Right atrium auricular region (tissue), 2 donors: ENCODE measurements around the gene SIGLECL1. TPM values are rescaled to one million over a fixed set of nuclear protein-coding genes. Genes with fewer than 3 reads are reported as not detected.

Experiments
- DNase-seq: peaks from one replicate; pipeline ENCODE4 v3.0.0-alpha.2; 2019; ENCODE audit warnings: low spot score
- H3K27ac ChIP-seq, 2 donors: fragments of 200-600 bp; sonication (generic); 1 replicate in 1 of 2; 2 replicates in 1 of 2; pipeline ENCODE4 v1.5.1; 2016 to 2019
- H3K27me3 ChIP-seq, 2 donors: fragments of 200-600 bp; sonication (generic); one replicate each; pipeline versions ENCODE4 v1.5.1 to v1.6.0; 2017 to 2019
- H3K36me3 ChIP-seq: fragments of 200-600 bp; sonication (generic); one replicate; pipeline ENCODE4 v1.5.1; 2016
- H3K4me1 ChIP-seq, 2 donors: fragments of 200-600 bp; sonication (generic); one replicate each; pipeline versions ENCODE4 v1.5.1 to v1.6.0; 2017 to 2019
- H3K4me3 ChIP-seq, 2 donors: fragments of 200-600 bp; sonication (generic); 1 replicate in 1 of 2; 2 replicates in 1 of 2; pipeline ENCODE4 v1.5.1; 2017 to 2019; ENCODE audit warnings: mild to moderate bottlenecking in 1 of 2, moderate library complexity in 1 of 2
- H3K9me3 ChIP-seq, 2 donors: fragments of 200-600 bp; sonication (generic); one replicate each; pipeline ENCODE4 v1.5.1; 2019
- total RNA-seq, 2 donors: library from RNA; depleted of rRNA; stranded (reverse); fragments of >200 nt; gene quantifications; one replicate each; pipeline ENCODE4 v1.1.0, GENCODE V29; 2016
- TF ChIP-seq, protein P1 (sequence below), 2 donors: fragments of 200-600 bp; sonication (generic); IDR thresholded peaks; one replicate each; pipeline ENCODE4 v1.5.1; 2019; ENCODE audit warnings: antibody characterized with exemption in 2 of 2

SIGLECL1 gene
- total RNA-seq, 2 donors from 2014 or later: not detected

DNA sequence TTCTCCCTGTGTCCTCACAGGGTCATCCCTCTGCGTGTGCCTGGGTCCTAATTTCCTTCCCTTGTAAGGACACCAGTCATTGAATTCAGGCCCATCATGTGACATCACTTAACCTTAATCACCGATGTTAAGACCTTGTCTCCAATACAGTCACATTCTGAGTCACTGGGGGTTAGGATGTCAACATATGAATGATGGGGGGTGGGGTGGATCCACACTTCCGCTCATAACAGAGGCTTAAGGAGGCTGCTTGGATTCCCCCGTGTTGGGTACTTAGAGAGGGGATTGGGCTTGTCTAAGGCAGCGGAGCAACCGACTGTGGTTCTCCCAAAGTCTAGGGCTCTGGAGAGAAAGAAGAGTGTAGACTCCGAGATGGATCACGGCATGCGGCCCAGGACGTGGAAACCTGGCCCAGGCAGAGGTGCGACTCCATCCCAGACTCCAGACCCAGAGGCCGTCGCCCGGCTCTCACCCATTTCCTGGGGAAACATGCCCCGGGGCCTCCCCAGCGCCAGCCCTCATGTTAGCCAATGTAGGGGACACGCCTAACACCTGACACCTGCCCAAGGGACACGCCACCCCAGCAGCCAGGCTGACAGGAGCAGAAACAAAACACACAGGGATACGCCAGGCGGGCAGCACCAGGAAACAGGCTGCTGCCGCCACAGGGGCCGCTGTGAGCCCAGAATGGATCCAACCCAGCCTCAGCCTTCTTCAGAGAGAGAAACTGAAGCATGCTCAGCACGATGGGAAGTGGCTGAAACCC is 43.5 kb downstream of the SIGLECL1 start:
- H3K4me3 ChIP-seq: no peak overlapping the region
- TF ChIP-seq, protein P1, sequence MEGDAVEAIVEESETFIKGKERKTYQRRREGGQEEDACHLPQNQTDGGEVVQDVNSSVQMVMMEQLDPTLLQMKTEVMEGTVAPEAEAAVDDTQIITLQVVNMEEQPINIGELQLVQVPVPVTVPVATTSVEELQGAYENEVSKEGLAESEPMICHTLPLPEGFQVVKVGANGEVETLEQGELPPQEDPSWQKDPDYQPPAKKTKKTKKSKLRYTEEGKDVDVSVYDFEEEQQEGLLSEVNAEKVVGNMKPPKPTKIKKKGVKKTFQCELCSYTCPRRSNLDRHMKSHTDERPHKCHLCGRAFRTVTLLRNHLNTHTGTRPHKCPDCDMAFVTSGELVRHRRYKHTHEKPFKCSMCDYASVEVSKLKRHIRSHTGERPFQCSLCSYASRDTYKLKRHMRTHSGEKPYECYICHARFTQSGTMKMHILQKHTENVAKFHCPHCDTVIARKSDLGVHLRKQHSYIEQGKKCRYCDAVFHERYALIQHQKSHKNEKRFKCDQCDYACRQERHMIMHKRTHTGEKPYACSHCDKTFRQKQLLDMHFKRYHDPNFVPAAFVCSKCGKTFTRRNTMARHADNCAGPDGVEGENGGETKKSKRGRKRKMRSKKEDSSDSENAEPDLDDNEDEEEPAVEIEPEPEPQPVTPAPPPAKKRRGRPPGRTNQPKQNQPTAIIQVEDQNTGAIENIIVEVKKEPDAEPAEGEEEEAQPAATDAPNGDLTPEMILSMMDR (IDR thresholded peaks at IDR 0.05): no peak
- no peaks in the 10 kb centered on the region for H3K27me3 ChIP-seq
- no peaks in the 10 kb centered on the region for H3K36me3 ChIP-seq
- no peak overlapping the region for H3K27ac ChIP-seq
- H3K9me3 ChIP-seq: no peaks in the 10 kb centered on the region
- no peaks in the 10 kb centered on the region for H3K4me1 ChIP-seq
- no peak for DNase-seq

DNA sequence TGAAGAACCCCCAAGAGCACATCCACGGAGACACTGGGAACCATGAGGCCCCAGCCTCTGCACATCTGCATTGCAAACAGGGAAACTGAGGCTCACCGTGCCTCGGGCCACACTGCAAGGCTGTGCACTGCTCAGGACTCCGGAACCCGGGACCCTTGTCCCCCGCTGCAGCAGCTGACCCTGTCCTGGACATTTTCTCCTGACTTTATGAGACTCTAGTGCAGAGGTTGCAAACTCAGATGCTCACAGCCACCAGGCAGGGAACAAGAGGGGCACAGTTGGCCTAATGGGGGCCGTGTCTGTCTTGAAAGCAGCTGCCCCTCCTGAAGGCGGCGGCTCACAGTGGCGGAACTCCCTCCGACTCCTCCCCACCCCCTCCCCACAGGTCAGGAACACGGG is 44.1 kb downstream of the SIGLECL1 start:
- Histone ChIP-seq H3K4me3 (no peak overlapping the region), H3K27me3 (no peaks in the 10 kb centered on the region), H3K9me3 (no peaks in the 10 kb centered on the region), H3K4me1 (no peaks in the 10 kb centered on the region), H3K27ac (no peak overlapping the region), H3K36me3 (no peaks in the 10 kb centered on the region)
- TF ChIP-seq, protein P1 (IDR thresholded peaks at IDR 0.05): no peak
- DNase-seq: no peak

DNA sequence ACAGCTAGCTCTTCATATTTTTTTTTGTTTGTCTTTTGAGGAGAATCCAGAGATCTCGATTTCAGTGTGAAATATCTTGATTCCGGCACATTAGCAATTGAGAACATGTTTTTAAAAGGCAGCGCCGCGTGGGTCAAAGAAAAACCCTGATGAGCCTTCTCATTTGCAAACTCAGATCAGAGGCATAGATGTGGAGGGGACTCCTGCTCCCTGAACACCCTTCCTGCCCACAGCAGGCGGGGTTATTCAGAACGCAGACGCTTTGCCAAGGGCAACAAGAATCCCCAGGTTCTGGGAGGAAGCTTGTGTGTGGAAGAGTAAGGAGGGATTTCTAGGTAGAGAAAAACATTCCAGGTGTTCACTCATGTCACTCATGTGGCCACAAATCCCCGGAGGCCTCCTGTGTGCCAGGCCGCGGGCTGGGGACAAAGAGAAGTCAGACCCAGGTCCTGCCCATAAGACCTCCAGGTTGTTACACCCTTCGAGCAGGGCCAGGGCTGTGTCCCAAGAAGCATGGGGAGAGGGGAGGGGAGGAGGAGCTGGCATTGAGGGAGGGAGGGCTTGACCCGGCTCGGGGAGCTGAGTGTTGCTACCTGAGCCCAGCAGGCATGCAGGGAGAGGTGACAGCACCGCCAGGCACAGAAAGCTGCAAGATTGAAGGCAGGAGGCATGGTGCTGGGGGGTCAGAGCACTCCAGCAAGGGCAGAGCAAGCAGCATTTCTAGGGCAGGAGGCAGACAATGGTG is 44.7 kb downstream of the SIGLECL1 start:
- no peak overlapping the region for H3K4me3 ChIP-seq
- H3K36me3 ChIP-seq: no peaks in the 10 kb centered on the region
- H3K4me1 ChIP-seq: no peaks in the 10 kb centered on the region
- DNase-seq: no peak
- no peaks in the 10 kb centered on the region for H3K27me3 ChIP-seq
- H3K9me3 ChIP-seq: no peaks in the 10 kb centered on the region
- TF ChIP-seq, protein P1 (IDR thresholded peaks at IDR 0.05): no peak
- H3K27ac ChIP-seq: no peak overlapping the region

DNA sequence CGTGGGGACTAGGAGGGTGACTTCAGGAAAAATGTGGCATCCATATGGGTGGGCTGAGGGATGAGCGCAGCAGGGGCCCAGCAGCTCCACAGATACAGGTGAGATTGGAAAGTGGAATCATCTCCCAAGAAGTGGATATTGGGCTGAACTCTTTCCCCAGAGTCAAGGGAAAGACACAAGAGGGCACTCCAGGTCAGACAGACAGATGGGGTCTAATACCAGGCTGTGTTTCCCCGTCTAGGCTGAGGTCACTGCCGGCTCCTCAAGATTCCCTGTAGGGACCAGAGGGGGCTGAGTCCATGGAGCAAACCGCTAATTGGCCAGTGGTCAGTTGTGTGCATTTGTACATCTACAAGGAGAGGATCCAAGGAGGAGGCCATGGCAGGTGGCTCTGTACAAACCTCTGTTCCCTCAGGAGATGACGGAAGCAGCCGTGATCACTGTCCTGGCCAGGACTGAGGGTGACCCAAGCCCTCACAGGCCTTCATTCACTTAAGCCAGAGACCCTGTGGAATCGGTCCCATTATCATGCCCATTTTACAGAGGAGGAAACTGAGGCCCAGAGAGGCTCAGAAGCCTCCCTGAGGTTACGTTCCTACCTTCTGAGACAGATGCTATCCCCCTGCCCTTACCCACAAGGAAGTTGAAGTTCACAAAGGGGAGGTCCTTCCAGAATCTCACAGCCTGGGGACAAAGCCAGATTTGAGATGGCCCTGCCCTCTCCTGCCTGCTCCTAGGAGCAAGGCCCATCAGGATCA is 45.6 kb downstream of the SIGLECL1 start:
- H3K27me3 ChIP-seq: no peaks in the 10 kb centered on the region
- H3K4me1 ChIP-seq: no peaks in the 10 kb centered on the region
- no peak for DNase-seq
- no peak overlapping the region for H3K4me3 ChIP-seq
- no peak overlapping the region for H3K27ac ChIP-seq
- TF ChIP-seq, protein P1 (IDR thresholded peaks at IDR 0.05): no peak
- H3K9me3 ChIP-seq: no peaks in the 10 kb centered on the region
- no peaks in the 10 kb centered on the region for H3K36me3 ChIP-seq

DNA sequence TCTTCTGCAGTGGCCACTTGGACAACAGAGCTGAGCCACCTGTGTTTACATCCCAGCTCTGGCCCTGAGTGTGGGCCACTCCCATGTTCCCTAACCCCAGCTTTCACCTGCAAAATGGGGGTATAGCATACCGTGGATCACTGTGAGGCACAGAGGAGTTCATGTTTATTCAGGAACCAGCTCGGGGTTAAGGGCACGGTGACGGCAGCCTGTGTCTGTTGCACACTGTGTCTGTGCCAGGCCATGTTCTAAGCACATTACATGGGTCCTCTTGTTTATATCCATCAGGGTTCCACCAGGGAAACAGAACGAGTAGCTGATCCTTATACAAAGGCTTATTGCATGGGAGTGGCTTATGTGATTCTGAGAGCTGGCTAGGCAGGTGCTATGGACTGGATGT is 46.5 kb downstream of the SIGLECL1 start:
- Histone ChIP-seq H3K4me3 (no peak overlapping the region), H3K27ac (no peak overlapping the region), H3K9me3 (peaks cover 0 to 6% of the 10 kb centered on the region in 2 donors), H3K4me1 (no peaks in the 10 kb centered on the region), H3K27me3 (no peaks in the 10 kb centered on the region), H3K36me3 (no peaks in the 10 kb centered on the region)
- TF ChIP-seq, protein P1 (IDR thresholded peaks at IDR 0.05): no peak
- no peak for DNase-seq
